ENCODE results near the gene TFRC.

GRCh38 chr3:196020373-196020772, 61.5 kb downstream of the TFRC start:
- TF ChIP-seq CREB1 (CRISPR knock-in tag; IDR thresholded peaks at IDR 0.05) (no peak), CTCF (IDR thresholded peaks at IDR 0.05) (no peak), ZNF232 (CRISPR knock-in tag; IDR thresholded peaks at IDR 0.05) (no peak), CREM (CRISPR knock-in tag; IDR thresholded peaks at IDR 0.05) (no peak), PRDM15 (CRISPR knock-in tag; IDR thresholded peaks at IDR 0.05) (no peak), TEAD1 (CRISPR knock-in tag; IDR thresholded peaks at IDR 0.05) (no peak), TCF7 (CRISPR knock-in tag; IDR thresholded peaks at IDR 0.05; ENCODE audit: low read depth) (no peak), NFATC4 (CRISPR knock-in tag; IDR thresholded peaks at IDR 0.05) (no peak), ZNF512 (CRISPR knock-in tag; IDR thresholded peaks at IDR 0.05; ENCODE audit: borderline replicate concordance) (no peak), E2F4 (CRISPR knock-in tag; IDR thresholded peaks at IDR 0.05; ENCODE audit: borderline replicate concordance, low read depth) (no peak)

All from WTC11 (cell line).